Tibial nerve (tissue), 4 donors: Measurements from ENCODE around the gene TRAP1. TPM values are rescaled to one million over a fixed set of nuclear protein-coding genes. Genes with fewer than 3 reads are reported as not detected.

Experiments
- DNase-seq, 2 donors: peaks; one replicate each; pipeline ENCODE4 v3.0.0-alpha.2; 2019; ENCODE audit warnings: low spot score in 2 of 2
- H3K27ac ChIP-seq, 4 donors: fragments of 200-600 bp; sonication (generic) in 3 of 4; one replicate each; pipeline ENCODE4 v1.5.1; 2017 to 2019; ENCODE audit warnings: mild to moderate bottlenecking in 1 of 4
- H3K27me3 ChIP-seq, 2 donors: fragments of 200-600 bp; sonication (generic) in 1 of 2; one replicate each; pipeline versions ENCODE4 v1.5.1 to v1.6.0; 2017 to 2019
- H3K36me3 ChIP-seq, 3 donors: fragments of 200-600 bp; sonication (generic); one replicate each; pipeline ENCODE4 v1.5.1; 2018 to 2019
- H3K4me1 ChIP-seq, 4 donors: fragments of 200-600 bp; sonication (generic) in 3 of 4; one replicate each; pipeline ENCODE4 v1.5.1; 2017 to 2019
- H3K4me3 ChIP-seq, 4 donors: fragments of 200-600 bp; sonication (generic) in 3 of 4; one replicate each; pipeline ENCODE4 v1.5.1; 2017 to 2019; ENCODE audit warnings: mild to moderate bottlenecking in 1 of 4, moderate library complexity in 1 of 4
- H3K9me3 ChIP-seq, 4 donors: fragments of 200-600 bp; sonication (generic) in 3 of 4; one replicate each; pipeline ENCODE4 v1.5.1; 2017 to 2019
- EP300 ChIP-seq, 2 donors: sonication (generic); formaldehyde crosslinking; IDR thresholded peaks; one replicate each; pipeline ENCODE4 v1.6.1; 2017; ENCODE audit warnings: antibody characterized with exemption in 2 of 2, mild to moderate bottlenecking in 1 of 2
- POLR2A ChIP-seq, 2 donors: fragments of 450-650 bp; IDR thresholded peaks; one replicate each; pipeline ENCODE4 v1.6.1; 2017; ENCODE audit warnings: antibody characterized with exemption in 2 of 2, mild to moderate bottlenecking in 2 of 2, moderate library complexity in 2 of 2
- WGBS, 2 donors: methylation state at CpG; one replicate each; pipeline ENCODE4 v1.1.5; 2018; 5-methylcytosine and 5-hydroxymethylcytosine counted together
- total RNA-seq, 4 donors: library from RNA; depleted of rRNA; stranded (reverse); fragments of >200 nt; gene quantifications; one replicate each; pipeline ENCODE4 v1.1.0, GENCODE V29; 2016
- TF ChIP-seq, protein P1 (sequence below), 5 experiments: fragments of 200-600 bp in 3 of 5; fragments of 450-650 bp in 2 of 5; sonication (generic) in 3 of 5; IDR thresholded peaks; one replicate each; pipeline ENCODE4 v1.5.1; 2016 to 2019; ENCODE audit warnings: antibody characterized with exemption in 5 of 5, mild to moderate bottlenecking in 3 of 5, moderate library complexity in 2 of 5

The TRAP1 gene
- total RNA-seq, 4 donors from 2014 or later = 61.6 to 146 (median 74.2) TPM

DNA sequence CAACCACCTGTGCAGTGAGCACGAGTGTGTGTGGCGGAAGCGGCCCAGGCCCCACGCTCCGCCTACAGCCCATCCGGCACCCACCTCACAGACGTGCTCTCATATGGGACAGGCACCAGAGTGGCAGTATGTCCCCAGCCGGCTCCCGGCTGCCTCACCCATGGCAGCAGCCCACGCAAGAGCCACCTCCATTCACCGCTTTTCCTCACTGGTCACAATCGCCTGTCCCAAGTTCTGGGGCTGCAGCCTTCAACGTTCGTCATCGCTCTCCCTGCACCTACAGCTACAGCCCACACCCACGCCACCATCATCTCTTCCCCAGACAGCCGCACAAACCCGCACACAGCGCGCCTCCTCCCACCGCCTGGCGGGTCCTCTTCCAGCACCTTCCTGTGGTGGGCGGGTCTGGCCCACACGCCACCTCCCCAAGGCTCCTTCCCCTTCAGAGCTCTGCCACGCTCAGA, 17.5 kb upstream of the TRAP1 start:
- Histone ChIP-seq H3K4me1 (no peaks in the 10 kb centered on the region), H3K4me3 (no peak overlapping the region), H3K27ac (no peak overlapping the region), H3K36me3 (peaks cover 17 to 100% (median 55%) of the 10 kb centered on the region in 3 donors), H3K9me3 (no peaks in the 10 kb centered on the region), H3K27me3 (no peaks in the 10 kb centered on the region)
- no peak for TF ChIP-seq EP300 (IDR thresholded peaks at IDR 0.05)
- TF ChIP-seq POLR2A (IDR thresholded peaks at IDR 0.05) = no peak
- 95 to 97% methylated on average over 25 of the region's 25 CpGs for WGBS, 2 donors
- DNase-seq = no peak

DNA sequence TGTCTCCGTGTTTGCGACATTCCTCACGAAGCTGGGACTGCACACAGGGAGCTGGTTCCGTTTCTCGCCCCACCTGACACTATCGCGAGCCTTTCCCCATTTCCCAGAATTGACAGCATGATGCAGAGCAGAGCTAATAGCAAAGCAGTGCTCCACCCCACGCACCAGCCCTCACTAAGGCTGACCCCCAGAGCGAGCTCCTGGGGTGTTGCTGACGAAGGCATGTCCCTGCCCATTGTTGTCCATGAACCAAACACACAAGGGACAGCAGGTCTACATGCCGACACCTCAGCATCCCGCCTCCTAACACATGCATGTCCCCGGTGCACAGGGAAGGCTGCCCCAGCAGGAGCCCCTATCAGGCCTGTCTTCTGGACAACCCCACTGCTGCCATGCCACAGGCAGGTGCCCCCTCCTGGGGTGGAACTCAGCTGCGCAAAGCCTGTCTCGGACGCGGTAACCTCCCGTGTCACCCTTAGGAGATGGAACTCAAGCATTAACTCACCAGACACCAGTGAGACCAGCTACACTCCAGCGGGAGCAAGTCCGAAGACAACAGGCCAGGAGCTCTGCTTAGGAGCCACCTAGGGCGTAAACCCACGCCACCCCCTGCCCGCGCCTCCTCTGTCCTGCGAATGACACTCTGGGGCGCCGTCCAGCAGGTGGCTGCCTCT, 16.9 kb upstream of the TRAP1 start:
- WGBS, 2 donors = 97 to 98% methylated on average over 22 to 24 of the region's 27 CpGs
- H3K27ac ChIP-seq = no peak overlapping the region
- DNase-seq = no peak
- H3K9me3 ChIP-seq = no peaks in the 10 kb centered on the region
- no peaks in the 10 kb centered on the region for H3K4me1 ChIP-seq
- TF ChIP-seq EP300 (IDR thresholded peaks at IDR 0.05) (no peak), POLR2A (IDR thresholded peaks at IDR 0.05) (no peak)
- no peaks in the 10 kb centered on the region for H3K27me3 ChIP-seq
- H3K4me3 ChIP-seq = no peak overlapping the region
- H3K36me3 ChIP-seq = peaks cover 17 to 100% (median 55%) of the 10 kb centered on the region in 3 donors

DNA sequence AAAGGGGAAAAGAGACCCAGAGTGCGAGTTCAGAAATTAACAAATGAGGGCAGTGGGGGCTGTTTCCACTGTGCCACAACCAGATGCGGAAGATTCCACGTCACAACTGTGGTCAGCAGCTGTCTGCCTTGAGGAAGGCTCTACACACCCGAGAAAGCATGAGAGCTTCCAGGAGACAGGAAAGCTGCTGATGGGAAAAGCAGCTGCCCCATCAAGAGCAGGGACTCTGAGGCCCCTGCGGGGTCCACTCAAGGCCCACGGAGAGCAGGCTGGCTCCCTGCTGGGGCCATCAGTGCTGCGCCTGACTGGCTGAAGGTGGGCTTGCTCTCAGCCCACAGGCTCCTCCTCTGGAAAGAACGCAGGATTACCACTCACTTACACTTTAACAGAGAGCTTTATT, 14.8 kb upstream of the TRAP1 start:
- Histone ChIP-seq H3K4me3 (no peak overlapping the region), H3K27ac (no peak overlapping the region), H3K27me3 (no peaks in the 10 kb centered on the region), H3K4me1 (no peaks in the 10 kb centered on the region), H3K36me3 (peaks cover 20 to 98% (median 59%) of the 10 kb centered on the region in 3 donors), H3K9me3 (no peaks in the 10 kb centered on the region)
- 83 to 85% methylated on average over 7 to 8 of the region's 8 CpGs for WGBS, 2 donors
- DNase-seq = no peak
- TF ChIP-seq EP300 (IDR thresholded peaks at IDR 0.05) (no peak), POLR2A (IDR thresholded peaks at IDR 0.05) (no peak)
- TF ChIP-seq, protein P1, sequence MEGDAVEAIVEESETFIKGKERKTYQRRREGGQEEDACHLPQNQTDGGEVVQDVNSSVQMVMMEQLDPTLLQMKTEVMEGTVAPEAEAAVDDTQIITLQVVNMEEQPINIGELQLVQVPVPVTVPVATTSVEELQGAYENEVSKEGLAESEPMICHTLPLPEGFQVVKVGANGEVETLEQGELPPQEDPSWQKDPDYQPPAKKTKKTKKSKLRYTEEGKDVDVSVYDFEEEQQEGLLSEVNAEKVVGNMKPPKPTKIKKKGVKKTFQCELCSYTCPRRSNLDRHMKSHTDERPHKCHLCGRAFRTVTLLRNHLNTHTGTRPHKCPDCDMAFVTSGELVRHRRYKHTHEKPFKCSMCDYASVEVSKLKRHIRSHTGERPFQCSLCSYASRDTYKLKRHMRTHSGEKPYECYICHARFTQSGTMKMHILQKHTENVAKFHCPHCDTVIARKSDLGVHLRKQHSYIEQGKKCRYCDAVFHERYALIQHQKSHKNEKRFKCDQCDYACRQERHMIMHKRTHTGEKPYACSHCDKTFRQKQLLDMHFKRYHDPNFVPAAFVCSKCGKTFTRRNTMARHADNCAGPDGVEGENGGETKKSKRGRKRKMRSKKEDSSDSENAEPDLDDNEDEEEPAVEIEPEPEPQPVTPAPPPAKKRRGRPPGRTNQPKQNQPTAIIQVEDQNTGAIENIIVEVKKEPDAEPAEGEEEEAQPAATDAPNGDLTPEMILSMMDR (IDR thresholded peaks at IDR 0.05) = no peak

DNA sequence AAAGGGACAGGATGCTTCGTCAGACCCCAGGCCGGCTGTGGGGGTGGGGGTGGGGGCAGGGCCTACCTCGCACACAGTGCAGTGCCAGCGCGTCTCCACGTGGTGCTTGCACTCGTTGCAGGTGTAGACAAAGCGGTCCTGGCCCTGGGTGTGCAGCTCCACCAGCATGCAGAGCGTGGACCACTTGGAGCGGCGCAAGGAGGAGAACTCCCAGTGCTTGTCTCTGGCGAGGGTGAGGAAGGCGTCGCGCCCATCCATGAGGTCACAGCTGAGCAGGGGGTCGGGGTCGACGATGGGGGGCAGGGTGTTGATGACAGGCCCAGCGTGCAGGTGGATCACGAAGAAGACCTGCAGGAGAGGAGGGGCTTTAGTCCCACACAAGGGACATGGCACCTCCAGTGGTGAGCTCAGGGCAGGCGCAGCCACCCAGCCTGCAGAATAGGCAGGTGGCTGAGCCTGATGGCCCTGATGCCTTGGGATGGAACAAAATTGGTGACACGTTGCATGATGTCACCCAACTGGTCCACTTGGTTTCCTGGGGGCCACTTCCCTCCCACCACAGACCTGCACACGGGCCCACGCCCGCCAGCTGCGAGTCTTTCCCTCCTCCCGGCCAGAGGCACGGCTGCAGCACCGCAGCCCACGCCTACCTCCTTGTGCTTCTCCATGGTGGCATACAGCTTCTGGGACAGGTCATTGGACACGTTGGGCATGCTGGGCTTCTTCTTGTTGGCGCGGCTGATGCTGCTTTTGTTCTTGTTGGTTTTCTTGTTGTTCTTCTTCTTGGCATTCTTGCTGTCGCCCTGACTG, 14.0 kb upstream of the TRAP1 start:
- WGBS, 2 donors = 87% methylated on average over 33 to 34 of the region's 34 CpGs
- Histone ChIP-seq H3K36me3 (peaks cover 17 to 92% (median 57%) of the 10 kb centered on the region in 3 donors), H3K27me3 (no peaks in the 10 kb centered on the region)

DNA sequence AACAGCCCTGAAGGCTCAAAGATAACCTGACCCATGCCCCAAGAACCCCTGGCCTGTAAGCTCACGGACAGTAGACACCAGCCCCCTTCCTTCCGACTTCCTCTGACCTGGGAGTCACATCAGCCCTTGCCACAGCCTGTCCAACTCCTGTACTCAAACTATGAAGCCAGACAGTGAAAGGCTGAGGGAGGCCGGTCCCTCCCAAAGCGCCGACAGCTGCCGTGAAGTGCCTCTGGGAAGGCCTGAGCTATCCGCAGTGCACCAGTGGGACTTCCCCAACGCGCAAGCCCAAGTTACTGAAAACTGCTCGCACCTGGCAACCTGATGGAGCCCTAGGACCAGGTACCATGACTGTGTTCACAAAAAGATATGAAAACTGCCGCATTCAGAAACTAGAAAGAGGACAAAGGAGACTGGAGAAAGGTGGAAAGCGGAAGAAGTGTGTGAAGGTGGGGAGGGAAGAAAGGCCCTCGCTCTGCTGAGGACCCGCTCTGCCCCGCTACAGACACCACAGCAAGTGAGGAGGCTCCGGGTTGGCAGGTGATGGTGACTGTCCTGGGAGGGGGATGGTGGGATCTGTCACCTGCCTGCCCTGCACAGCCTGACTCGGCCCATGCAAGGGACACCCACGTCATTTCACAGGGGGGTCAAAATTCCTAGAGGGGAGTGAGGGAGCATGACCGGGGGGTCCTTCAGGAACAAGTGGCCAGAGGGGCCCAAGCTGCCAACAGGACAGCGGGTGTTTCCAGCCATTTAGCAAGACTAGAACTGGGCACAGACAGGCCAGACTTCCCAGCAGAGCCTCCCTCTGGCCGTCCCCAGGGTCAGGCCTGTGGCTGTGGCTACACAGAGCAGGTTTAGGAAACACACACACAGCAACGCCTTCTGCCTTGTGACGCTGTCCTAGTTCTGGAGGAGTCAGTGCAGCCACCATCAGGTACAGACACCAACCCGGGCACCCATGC, 13.1 kb upstream of the TRAP1 start:
- no peak overlapping the region for H3K27ac ChIP-seq
- no peaks in the 10 kb centered on the region for H3K27me3 ChIP-seq
- TF ChIP-seq, protein P1 (IDR thresholded peaks at IDR 0.05) = no peak
- TF ChIP-seq POLR2A (IDR thresholded peaks at IDR 0.05) (no peak), EP300 (IDR thresholded peaks at IDR 0.05) (no peak)
- H3K4me3 ChIP-seq = no peak overlapping the region
- H3K9me3 ChIP-seq = no peaks in the 10 kb centered on the region
- H3K36me3 ChIP-seq = peaks cover 13 to 92% (median 49%) of the 10 kb centered on the region in 3 donors
- DNase-seq = no peak
- WGBS, 2 donors = 88 to 91% methylated on average over 23 to 24 of the region's 24 CpGs
- no peaks in the 10 kb centered on the region for H3K4me1 ChIP-seq

More for the DNA sequence above, 14.0 kb upstream of the TRAP1 start:
- H3K9me3 ChIP-seq = no peaks in the 10 kb centered on the region
- DNase-seq = no peak
- TF ChIP-seq EP300 (IDR thresholded peaks at IDR 0.05) (no peak), POLR2A (IDR thresholded peaks at IDR 0.05) (no peak)
- TF ChIP-seq, protein P1 (IDR thresholded peaks at IDR 0.05) = no peak
- H3K27ac ChIP-seq = no peak overlapping the region
- H3K4me1 ChIP-seq = no peaks in the 10 kb centered on the region
- no peak overlapping the region for H3K4me3 ChIP-seq
